Type B pancreatic cell (in vitro differentiated cells): ENCODE results near the gene ITCH. TPM values are rescaled to one million over a fixed set of nuclear protein-coding genes. Genes with fewer than 3 reads are reported as not detected.
"Not testable (repeated sequence)": the region's sequence is repeated elsewhere in the genome, so short reads cannot be mapped to it uniquely, and the experiment has no call there.

Source experiments
- DNase-seq: peaks from one replicate; pipeline ENCODE4 v3.0.0; 2021; ENCODE audit warnings: mixed read lengths; ENCODE audit not compliant: unreplicated experiment; ENCODE audit errors: extremely low spot score
- H3K27ac Mint-ChIP-seq: 2 replicates; pipeline ENCODE4 v1.8.0; 2021; ENCODE audit warnings: mild to moderate bottlenecking, mixed read lengths
- H3K27me3 Mint-ChIP-seq: 2 replicates; pipeline ENCODE4 v1.8.0; 2021; ENCODE audit warnings: mixed read lengths
- H3K36me3 Mint-ChIP-seq: 2 replicates; pipeline ENCODE4 v1.8.0; 2021; ENCODE audit warnings: mixed read lengths
- H3K4me1 Mint-ChIP-seq: one replicate; pipeline ENCODE4 v1.8.0; 2021; ENCODE audit warnings: mixed read lengths; ENCODE audit not compliant: unreplicated experiment
- H3K4me3 Mint-ChIP-seq: 2 replicates; pipeline ENCODE4 v1.8.0; 2021; ENCODE audit warnings: mild to moderate bottlenecking, mixed read lengths
- H3K9me3 Mint-ChIP-seq: 2 replicates; pipeline ENCODE4 v1.8.0; 2021; ENCODE audit warnings: mixed read lengths
- total RNA-seq: library from RNA; stranded (reverse); gene quantifications from 2 replicates; pipeline ENCODE4 v1.2.1, GENCODE V29; 2021; ENCODE audit warnings: low replicate concordance
- TF ChIP-seq, protein P1 (sequence below): fragments of 200-600 bp; sonication (generic); conservative IDR thresholded peaks from 2 replicates; pipeline ENCODE4 v1.5.0; 2021; ENCODE audit warnings: antibody characterized with exemption, mild to moderate bottlenecking

The ITCH gene
- total RNA-seq, 1 donor from 2014 or later, result 77.2 TPM

DNA sequence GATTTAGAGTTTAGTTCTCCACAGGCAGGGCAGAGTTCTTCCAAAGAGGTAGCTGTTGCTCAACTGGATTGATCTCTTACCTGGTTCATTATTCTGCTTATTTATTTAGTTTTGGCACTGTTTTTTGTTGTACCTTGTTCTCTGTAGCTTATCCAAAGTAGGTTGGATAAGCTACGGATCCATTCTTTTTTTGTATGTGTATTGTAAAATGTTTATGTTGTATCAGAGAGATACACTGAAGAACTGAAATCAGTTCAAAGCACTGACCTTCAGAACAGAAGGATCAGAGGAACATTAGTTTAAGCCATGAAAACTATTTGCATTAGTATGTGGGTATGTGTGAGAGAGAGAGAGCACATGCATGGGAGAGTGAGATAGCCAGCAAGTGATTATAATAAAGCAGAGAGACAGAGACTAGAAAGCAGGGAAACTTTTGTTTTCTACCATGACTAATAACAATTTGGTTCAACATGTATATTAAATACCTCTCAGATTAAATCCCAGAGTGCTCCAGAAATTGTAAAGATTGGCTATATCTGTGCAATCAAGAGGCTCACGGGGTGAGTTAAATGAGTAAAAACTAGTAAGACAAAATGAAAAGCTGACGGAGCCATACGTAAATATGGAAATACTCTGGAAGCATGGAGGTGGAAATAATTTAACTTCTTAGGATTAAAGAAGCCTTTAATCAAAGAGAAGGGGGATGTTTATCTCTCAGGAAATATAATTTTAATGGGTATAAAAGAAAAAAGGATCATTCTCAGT lies 40.2 kb downstream of the ITCH start:
- Mint-ChIP-seq H3K4me3 (no peak overlapping the region), H3K4me1 (peaks cover 21% of the 10 kb centered on the region), H3K36me3 (peaks cover 22% of the 10 kb centered on the region), H3K9me3 (no peaks in the 10 kb centered on the region), H3K27me3 (no peaks in the 10 kb centered on the region), H3K27ac (no peak overlapping the region)
- DNase-seq, result no peak
- TF ChIP-seq, protein P1, sequence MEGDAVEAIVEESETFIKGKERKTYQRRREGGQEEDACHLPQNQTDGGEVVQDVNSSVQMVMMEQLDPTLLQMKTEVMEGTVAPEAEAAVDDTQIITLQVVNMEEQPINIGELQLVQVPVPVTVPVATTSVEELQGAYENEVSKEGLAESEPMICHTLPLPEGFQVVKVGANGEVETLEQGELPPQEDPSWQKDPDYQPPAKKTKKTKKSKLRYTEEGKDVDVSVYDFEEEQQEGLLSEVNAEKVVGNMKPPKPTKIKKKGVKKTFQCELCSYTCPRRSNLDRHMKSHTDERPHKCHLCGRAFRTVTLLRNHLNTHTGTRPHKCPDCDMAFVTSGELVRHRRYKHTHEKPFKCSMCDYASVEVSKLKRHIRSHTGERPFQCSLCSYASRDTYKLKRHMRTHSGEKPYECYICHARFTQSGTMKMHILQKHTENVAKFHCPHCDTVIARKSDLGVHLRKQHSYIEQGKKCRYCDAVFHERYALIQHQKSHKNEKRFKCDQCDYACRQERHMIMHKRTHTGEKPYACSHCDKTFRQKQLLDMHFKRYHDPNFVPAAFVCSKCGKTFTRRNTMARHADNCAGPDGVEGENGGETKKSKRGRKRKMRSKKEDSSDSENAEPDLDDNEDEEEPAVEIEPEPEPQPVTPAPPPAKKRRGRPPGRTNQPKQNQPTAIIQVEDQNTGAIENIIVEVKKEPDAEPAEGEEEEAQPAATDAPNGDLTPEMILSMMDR, result no peak

DNA sequence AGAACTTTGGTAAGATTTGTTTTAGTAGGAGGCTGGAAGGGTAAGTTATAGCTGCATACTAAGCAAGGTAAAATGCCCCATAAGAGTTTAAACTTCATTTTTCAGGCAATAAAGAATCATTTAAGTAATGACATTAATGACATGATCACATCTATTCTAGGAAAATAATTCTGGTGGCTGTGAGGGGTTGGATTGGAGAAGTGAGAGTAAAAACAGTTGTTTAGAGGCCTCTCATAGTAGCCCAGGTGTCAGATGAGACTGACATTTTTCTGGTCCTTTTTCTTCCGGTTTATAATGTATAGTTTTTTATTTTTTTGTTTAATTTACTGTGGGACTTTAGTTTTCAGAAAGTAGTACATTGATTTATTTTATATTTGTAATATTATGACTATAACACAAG lies 40.8 kb downstream of the ITCH start:
- DNase-seq, result no peak
- H3K9me3 Mint-ChIP-seq, result no peaks in the 10 kb centered on the region
- H3K36me3 Mint-ChIP-seq, result peaks cover 28% of the 10 kb centered on the region
- no peaks in the 10 kb centered on the region for H3K27me3 Mint-ChIP-seq
- no peak overlapping the region for H3K4me3 Mint-ChIP-seq
- peaks cover 21% of the 10 kb centered on the region for H3K4me1 Mint-ChIP-seq
- TF ChIP-seq, protein P1, result no peak
- no peak overlapping the region for H3K27ac Mint-ChIP-seq

DNA sequence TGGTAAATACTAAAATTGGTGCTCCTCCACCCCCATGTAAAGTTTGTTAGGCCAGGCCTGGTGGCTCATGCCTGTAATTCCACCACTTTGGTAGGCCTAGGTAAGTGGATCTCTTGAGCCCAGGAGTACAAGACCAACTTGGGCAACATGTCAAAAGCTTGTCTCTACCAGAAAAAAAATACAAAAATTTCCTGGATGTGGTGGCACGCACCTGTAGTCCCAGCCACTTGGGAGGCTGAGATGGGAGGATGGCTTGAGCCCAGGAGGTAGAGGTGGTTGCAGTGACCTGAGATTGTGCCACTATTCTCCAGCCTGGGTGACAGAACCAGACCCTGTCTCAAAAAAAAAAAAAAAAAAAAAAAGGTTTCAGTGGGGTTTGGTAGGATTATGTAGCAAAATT lies 41.7 kb downstream of the ITCH start:
- Mint-ChIP-seq H3K4me1 (peaks cover 21% of the 10 kb centered on the region), H3K27ac (no peak overlapping the region), H3K4me3 (no peak overlapping the region), H3K27me3 (no peaks in the 10 kb centered on the region), H3K36me3 (peaks cover 35% of the 10 kb centered on the region), H3K9me3 (no peaks in the 10 kb centered on the region)
- DNase-seq, result no peak
- TF ChIP-seq, protein P1, result no peak

DNA sequence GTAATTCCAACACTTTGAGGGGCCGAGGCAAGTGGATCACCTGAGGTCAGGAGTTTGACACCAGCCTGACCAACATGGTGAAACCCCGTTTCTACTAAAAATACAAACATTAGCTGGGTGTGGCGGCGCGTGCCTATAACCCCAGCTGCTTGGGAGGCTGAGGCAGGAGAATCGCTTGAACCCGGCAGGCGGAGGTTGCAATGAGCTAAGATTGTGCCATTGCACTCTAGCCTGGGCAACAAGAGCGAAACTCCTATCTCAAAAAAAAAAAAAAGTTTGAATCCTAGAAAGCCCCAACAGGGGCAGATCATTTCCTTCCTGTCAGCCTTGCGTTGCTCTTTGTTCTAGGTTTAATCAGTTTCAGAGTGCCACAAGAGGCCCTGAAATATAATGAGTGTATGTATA lies 42.2 kb downstream of the ITCH start:
- H3K27me3 Mint-ChIP-seq, result not testable (repeated sequence)

DNA sequence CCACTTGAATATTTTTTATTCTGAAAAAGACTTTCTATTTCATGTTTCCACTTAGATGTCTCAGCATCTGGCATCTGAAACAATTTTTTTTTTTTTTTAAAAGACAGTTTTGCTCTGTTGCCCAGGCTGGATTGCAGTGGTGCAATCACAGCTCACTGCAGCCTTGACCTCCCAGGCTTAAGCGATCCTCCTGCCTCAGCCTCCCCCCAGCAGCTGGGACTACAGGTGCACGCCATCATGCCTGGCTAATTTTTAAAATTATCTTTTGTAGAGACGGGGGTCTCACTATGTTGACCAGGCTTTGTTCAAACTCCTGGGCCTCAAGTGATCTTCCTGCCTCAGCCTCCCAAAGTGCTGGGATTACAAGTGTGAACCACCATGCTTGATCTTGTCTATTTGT lies 42.9 kb downstream of the ITCH start:
- not testable (repeated sequence) for DNase-seq, H3K27me3 Mint-ChIP-seq, H3K27ac Mint-ChIP-seq, H3K9me3 Mint-ChIP-seq, H3K4me3 Mint-ChIP-seq
- H3K4me1 Mint-ChIP-seq, result peaks cover 16% of the 10 kb centered on the region
- H3K36me3 Mint-ChIP-seq, result peaks cover 35% of the 10 kb centered on the region

More for the DNA sequence above, 42.2 kb downstream of the ITCH start:
- not testable (repeated sequence) for H3K4me3 Mint-ChIP-seq, DNase-seq, H3K9me3 Mint-ChIP-seq, H3K27ac Mint-ChIP-seq
- H3K36me3 Mint-ChIP-seq, result peaks cover 35% of the 10 kb centered on the region
- peaks cover 18% of the 10 kb centered on the region for H3K4me1 Mint-ChIP-seq

DNA sequence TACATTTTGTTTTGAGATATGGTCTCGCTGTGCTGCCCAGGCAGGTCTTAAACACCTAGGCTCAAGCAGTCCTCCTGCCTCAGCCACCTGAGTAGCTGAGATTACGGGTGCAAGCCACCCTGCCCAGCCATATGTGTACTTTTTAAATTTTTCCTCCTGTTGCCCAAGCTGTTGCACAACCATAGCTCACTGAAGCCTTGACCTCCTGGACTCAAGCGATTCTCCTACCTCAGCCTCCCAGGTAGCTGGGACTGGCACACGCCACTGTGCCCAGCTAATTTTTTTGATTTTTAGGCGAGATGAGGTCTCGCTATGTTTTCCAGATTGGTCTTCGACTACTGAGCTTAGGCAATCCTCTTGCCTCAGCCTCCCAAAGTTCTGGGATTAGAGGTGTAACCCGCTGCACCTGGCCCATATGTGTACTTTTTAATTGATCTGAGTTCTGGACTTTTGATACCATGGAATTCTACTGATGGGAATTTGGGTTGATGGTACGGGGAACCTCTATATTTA lies 44.9 kb downstream of the ITCH start:
- peaks cover 8% of the 10 kb centered on the region for H3K4me1 Mint-ChIP-seq
- no peaks in the 10 kb centered on the region for H3K27me3 Mint-ChIP-seq
- no peak for DNase-seq
- no peak overlapping the region for H3K4me3 Mint-ChIP-seq
- H3K9me3 Mint-ChIP-seq, result no peaks in the 10 kb centered on the region
- no peak overlapping the region for H3K27ac Mint-ChIP-seq
- TF ChIP-seq, protein P1, result no peak
- H3K36me3 Mint-ChIP-seq, result peaks cover 25% of the 10 kb centered on the region
